Measurements from ENCODE around the gene HK2. TPM values are rescaled to one million over a fixed set of nuclear protein-coding genes. Genes with fewer than 3 reads are reported as not detected.
"Not testable (repeated sequence)": the region's sequence is repeated elsewhere in the genome, so short reads cannot be mapped to it uniquely, and the experiment has no call there.

Gene HK2
- total RNA-seq, 2 experiments from 2014 or later, result 53.5 to 53.7 TPM

- H3K27me3 Mint-ChIP-seq, result no peaks in the 10 kb centered on the region
- intact Hi-C loops (cut with micrococcal nuclease), result no loop called here
- H3K4me1 Mint-ChIP-seq (ENCODE audit: low read depth), result no peaks in the 10 kb centered on the region
- H3K9me3 Mint-ChIP-seq, result no peaks in the 10 kb centered on the region
- H3K36me3 Mint-ChIP-seq, result peaks cover 68% of the 10 kb centered on the region
- ChIA-PET POLR2A (no interaction called here), CTCF (interaction anchor here (1.5 kb wide), 1 partner anchor 10 kb away, joined by 4 read pairs; no protein-coding TSS in a partner anchor)
- H3K27ac Mint-ChIP-seq, result no peak overlapping the region
- DNase-seq, result no peak
- H3K4me3 Mint-ChIP-seq, result no peak overlapping the region
These were observed 52.3 kb downstream of the HK2 start for GRCh38 chr2:74886251-74886650.

DNA sequence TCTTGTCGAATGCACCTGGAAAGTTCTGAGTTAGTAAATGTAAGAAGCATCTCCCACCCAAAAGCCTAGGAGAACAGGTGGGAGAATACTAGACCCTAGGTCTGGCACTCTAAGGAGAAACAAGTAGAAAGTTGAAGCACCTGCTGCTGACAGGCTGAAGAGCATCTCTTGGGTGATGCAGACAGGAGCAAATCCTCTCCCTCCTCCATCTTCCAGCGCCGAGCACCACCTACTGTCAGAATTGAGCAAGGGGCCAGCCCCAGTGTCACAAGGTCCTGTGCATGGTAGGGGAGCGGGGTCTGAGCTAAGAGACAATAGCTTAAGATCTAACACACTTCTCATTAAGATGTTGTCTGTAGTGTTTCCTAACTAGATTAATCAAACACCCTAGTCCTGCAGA is 52.9 kb downstream of the HK2 start:
- Mint-ChIP-seq H3K36me3 (peaks cover 71% of the 10 kb centered on the region), H3K27me3 (no peaks in the 10 kb centered on the region), H3K9me3 (no peaks in the 10 kb centered on the region), H3K27ac (no peak overlapping the region), H3K4me3 (no peak overlapping the region), H3K4me1 (ENCODE audit: low read depth) (no peaks in the 10 kb centered on the region)
- POLR2A ChIA-PET, result no interaction called here
- no peak for DNase-seq
- intact Hi-C loops (cut with micrococcal nuclease), result no loop called here
- CTCF ChIA-PET, result interaction anchor here (1.5 kb wide), 1 partner anchor 10 kb away, joined by 4 read pairs; no protein-coding TSS in a partner anchor

GRCh38 chr2:74887445-74887951 is 53.6 kb downstream of the HK2 start:
- POLR2A ChIA-PET, result no interaction called here
- Mint-ChIP-seq H3K27ac (no peak overlapping the region), H3K36me3 (peaks cover 70% of the 10 kb centered on the region), H3K4me1 (ENCODE audit: low read depth) (no peaks in the 10 kb centered on the region), H3K27me3 (no peaks in the 10 kb centered on the region), H3K4me3 (no peak overlapping the region), H3K9me3 (no peaks in the 10 kb centered on the region)
- intact Hi-C loops (cut with micrococcal nuclease), result no loop called here
- CTCF ChIA-PET, result interaction anchor here (1.5 kb wide), 1 partner anchor 11 kb away, joined by 4 read pairs; no protein-coding TSS in a partner anchor
- no peak for DNase-seq

- H3K4me3 Mint-ChIP-seq, result no peak overlapping the region
- POLR2A ChIA-PET, result interaction anchor here (0.6 kb wide), 1 partner anchor 112 kb away, joined by 5 read pairs; no protein-coding TSS in a partner anchor
- intact Hi-C loops (cut with micrococcal nuclease), result no loop called here
- H3K36me3 Mint-ChIP-seq, result peaks cover 69% of the 10 kb centered on the region
- no peak for DNase-seq
- CTCF ChIA-PET, result interaction anchor here (1.5 kb wide), 1 partner anchor 12 kb away, joined by 4 read pairs; no protein-coding TSS in a partner anchor
- H3K27ac Mint-ChIP-seq, result no peak overlapping the region
- H3K4me1 Mint-ChIP-seq (ENCODE audit: low read depth), result no peaks in the 10 kb centered on the region
- no peaks in the 10 kb centered on the region for H3K9me3 Mint-ChIP-seq
- no peaks in the 10 kb centered on the region for H3K27me3 Mint-ChIP-seq
These were observed 54.2 kb downstream of the HK2 start for GRCh38 chr2:74887960-74888700.

DNA sequence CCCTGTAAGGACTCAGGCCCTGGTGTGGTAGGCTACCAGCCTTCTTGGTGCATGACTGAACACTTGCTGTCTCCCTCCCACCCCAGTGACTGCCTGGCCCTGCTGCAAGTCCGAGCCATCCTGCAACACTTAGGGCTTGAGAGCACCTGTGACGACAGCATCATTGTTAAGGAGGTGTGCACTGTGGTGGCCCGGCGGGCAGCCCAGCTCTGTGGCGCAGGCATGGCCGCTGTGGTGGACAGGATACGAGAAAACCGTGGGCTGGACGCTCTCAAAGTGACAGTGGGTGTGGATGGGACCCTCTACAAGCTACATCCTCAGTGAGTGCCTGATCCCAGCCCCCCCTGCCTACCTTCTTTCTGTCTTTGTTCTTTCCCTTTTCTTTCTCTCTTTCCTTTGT is 55.2 kb downstream of the HK2 start:
- Mint-ChIP-seq H3K4me3 (no peak overlapping the region), H3K9me3 (no peaks in the 10 kb centered on the region), H3K36me3 (peaks cover 77% of the 10 kb centered on the region), H3K27ac (no peak overlapping the region), H3K27me3 (no peaks in the 10 kb centered on the region), H3K4me1 (ENCODE audit: low read depth) (no peaks in the 10 kb centered on the region)
- intact Hi-C loops (cut with micrococcal nuclease), result no loop called here
- ChIA-PET CTCF (no interaction called here), POLR2A (no interaction called here)
- DNase-seq, result no peak

GRCh38 chr2:74890711-74891110 is 56.8 kb downstream of the HK2 start:
- peaks cover 80% of the 10 kb centered on the region for H3K36me3 Mint-ChIP-seq
- DNase-seq, result no peak
- POLR2A ChIA-PET, result no interaction called here
- intact Hi-C loops (cut with micrococcal nuclease), result no loop called here
- no peak overlapping the region for H3K27ac Mint-ChIP-seq
- CTCF ChIA-PET, result interaction anchor here (0.6 kb wide), 1 partner anchor 53 kb away, joined by 3 read pairs; no protein-coding TSS in a partner anchor
- no peaks in the 10 kb centered on the region for H3K4me1 Mint-ChIP-seq (ENCODE audit: low read depth)
- no peaks in the 10 kb centered on the region for H3K27me3 Mint-ChIP-seq
- peaks cover 6% of the 10 kb centered on the region for H3K9me3 Mint-ChIP-seq
- H3K4me3 Mint-ChIP-seq, result no peak overlapping the region

GRCh38 chr2:74891136-74891764 is 57.3 kb downstream of the HK2 start:
- POLR2A ChIA-PET, result no interaction called here
- H3K4me1 Mint-ChIP-seq (ENCODE audit: low read depth), result no peaks in the 10 kb centered on the region

DNA sequence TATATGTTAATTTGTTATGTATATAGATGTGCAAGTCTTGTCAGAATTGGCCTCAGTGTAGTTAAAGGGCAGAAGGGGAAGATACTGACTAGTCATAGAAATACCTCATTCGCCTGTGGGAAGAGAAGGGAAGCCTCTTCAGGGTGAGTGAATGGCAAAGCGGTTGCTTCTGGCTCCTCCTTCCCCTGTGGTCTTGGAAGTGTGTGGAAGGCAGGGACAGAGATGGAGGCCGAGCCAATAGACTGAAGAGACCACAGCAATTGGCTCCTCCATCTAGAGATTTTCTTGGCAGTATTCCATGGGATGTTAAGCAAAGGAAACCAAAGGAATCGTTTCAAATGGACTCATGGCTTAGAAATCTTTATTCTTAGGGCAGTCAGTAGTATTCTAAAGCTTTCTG is 57.9 kb downstream of the HK2 start:
- CTCF ChIA-PET; H3K4me1 Mint-ChIP-seq (ENCODE audit: low read depth); DNase-seq; intact Hi-C loops (cut with micrococcal nuclease); H3K9me3 Mint-ChIP-seq; H3K4me3 Mint-ChIP-seq; H3K27me3 Mint-ChIP-seq; POLR2A ChIA-PET; H3K27ac Mint-ChIP-seq: not testable (repeated sequence)
- peaks cover 80% of the 10 kb centered on the region for H3K36me3 Mint-ChIP-seq

More at GRCh38 chr2:74891136-74891764, 57.3 kb downstream of the HK2 start:
- H3K27ac Mint-ChIP-seq, result no peak overlapping the region
- no peaks in the 10 kb centered on the region for H3K27me3 Mint-ChIP-seq
- H3K9me3 Mint-ChIP-seq, result peaks cover 6% of the 10 kb centered on the region
- CTCF ChIA-PET, result no interaction called here
- peaks cover 83% of the 10 kb centered on the region for H3K36me3 Mint-ChIP-seq
- intact Hi-C loops (cut with micrococcal nuclease), result no loop called here
- DNase-seq, result no peak
- H3K4me3 Mint-ChIP-seq, result no peak overlapping the region

DNA sequence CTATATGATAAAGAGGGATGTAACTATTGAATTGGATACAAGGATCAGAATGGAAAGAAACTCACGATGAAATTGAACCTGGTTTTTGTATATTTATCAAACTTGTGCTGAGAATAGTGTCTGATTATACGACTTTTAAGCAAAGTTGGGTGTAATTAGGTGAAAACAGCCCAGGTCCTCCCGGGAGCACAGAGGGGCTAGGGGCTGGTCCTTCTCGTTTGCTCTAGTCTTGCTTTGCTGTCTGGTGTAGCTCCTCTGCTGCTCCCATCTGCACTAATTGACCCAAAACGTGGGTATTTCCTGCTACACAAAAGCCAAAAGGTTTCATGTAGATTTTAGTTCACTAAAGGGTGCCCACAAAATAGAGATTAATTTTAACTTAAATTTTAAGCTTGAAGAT is 58.7 kb downstream of the HK2 start:
- Mint-ChIP-seq H3K27ac (no peak overlapping the region), H3K27me3 (no peaks in the 10 kb centered on the region), H3K9me3 (peaks cover 8% of the 10 kb centered on the region), H3K36me3 (peaks cover 81% of the 10 kb centered on the region), H3K4me3 (no peak overlapping the region), H3K4me1 (ENCODE audit: low read depth) (no peaks in the 10 kb centered on the region)
- ChIA-PET CTCF (no interaction called here), POLR2A (no interaction called here)
- no peak for DNase-seq
- intact Hi-C loops (cut with micrococcal nuclease), result no loop called here

DNA sequence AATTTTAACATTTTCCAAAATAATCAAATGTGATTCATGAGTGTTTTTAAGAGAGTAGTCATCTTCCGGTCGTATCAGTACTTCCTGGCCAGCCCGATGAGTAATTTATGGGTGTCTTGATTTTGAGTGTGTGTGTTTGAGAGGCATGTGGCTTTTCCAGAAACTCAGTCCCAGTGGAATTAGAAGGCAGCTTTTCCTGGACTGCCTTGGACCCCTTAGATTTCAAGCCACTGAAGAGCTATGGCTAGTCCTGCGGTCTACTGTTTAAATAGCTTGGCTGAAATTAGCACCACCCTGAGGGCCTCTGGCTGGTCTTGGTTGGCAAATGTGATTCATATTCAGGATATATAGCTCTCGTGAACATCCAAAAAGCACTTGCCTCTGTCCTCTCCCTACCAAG is 59.4 kb downstream of the HK2 start:
- peaks cover 14% of the 10 kb centered on the region for H3K9me3 Mint-ChIP-seq
- CTCF ChIA-PET, result no interaction called here
- no peaks in the 10 kb centered on the region for H3K27me3 Mint-ChIP-seq
- H3K4me1 Mint-ChIP-seq (ENCODE audit: low read depth), result no peaks in the 10 kb centered on the region
- H3K27ac Mint-ChIP-seq, result no peak overlapping the region
- peaks cover 80% of the 10 kb centered on the region for H3K36me3 Mint-ChIP-seq
- no peak overlapping the region for H3K4me3 Mint-ChIP-seq
- DNase-seq, result no peak
- intact Hi-C loops (cut with micrococcal nuclease), result no loop called here
- POLR2A ChIA-PET, result no interaction called here

- Mint-ChIP-seq H3K27me3 (no peaks in the 10 kb centered on the region), H3K4me3 (no peak overlapping the region), H3K9me3 (peaks cover 15% of the 10 kb centered on the region), H3K27ac (no peak overlapping the region), H3K36me3 (peaks cover 76% of the 10 kb centered on the region), H3K4me1 (ENCODE audit: low read depth) (no peaks in the 10 kb centered on the region)
- DNase-seq, result no peak
- intact Hi-C loops (cut with micrococcal nuclease), result no loop called here
- CTCF ChIA-PET, result no interaction called here
- POLR2A ChIA-PET, result no interaction called here
These were observed 60.5 kb downstream of the HK2 start for GRCh38 chr2:74894272-74894981.

GRCh38 chr2:74895001-74895400 is 61.1 kb downstream of the HK2 start:
- peaks cover 15% of the 10 kb centered on the region for H3K9me3 Mint-ChIP-seq
- intact Hi-C loops (cut with micrococcal nuclease), result no loop called here
- CTCF ChIA-PET, result no interaction called here

More at GRCh38 chr2:74895001-74895400, 61.1 kb downstream of the HK2 start:
- no peaks in the 10 kb centered on the region for H3K27me3 Mint-ChIP-seq
- peaks cover 70% of the 10 kb centered on the region for H3K36me3 Mint-ChIP-seq
- no peak overlapping the region for H3K27ac Mint-ChIP-seq
- no peak for DNase-seq
- no peak overlapping the region for H3K4me3 Mint-ChIP-seq
- H3K4me1 Mint-ChIP-seq (ENCODE audit: low read depth), result no peaks in the 10 kb centered on the region
- POLR2A ChIA-PET, result no interaction called here
